Bronchial epithelial cell (primary cell): Measurements from ENCODE around the gene ZBTB16. TPM values are rescaled to one million over a fixed set of nuclear protein-coding genes. Genes with fewer than 3 reads are reported as not detected.

Source experiments
- DNase-seq: peaks from one replicate; pipeline ENCODE4 v3.0.0-alpha.2; 2010; ENCODE audit warnings: low read depth
- FAIRE-seq: peaks from 2 replicates; lab custom pipeline; 2011; peaks lifted over from hg19 to GRCh38; lab: Jason Lieb, UNC
- H3K27me3 ChIP-seq: 2 replicates; pipeline ENCODE4 v1.5.1; 2011; ENCODE audit warnings: low read length; ENCODE audit not compliant: control insufficient read depth, insufficient read depth
- H3K36me3 ChIP-seq: 2 replicates; pipeline ENCODE4 v1.5.1; 2011; ENCODE audit warnings: low read length; ENCODE audit not compliant: control insufficient read depth, insufficient read depth
- H3K4me3 ChIP-seq: 2 replicates; pipeline ENCODE4 v1.5.1; 2011; ENCODE audit warnings: mild to moderate bottlenecking, low read depth, low read length, control low read depth
- CTCF ChIP-seq: IDR thresholded peaks from 2 replicates; pipeline ENCODE4 v1.5.1; 2011; ENCODE audit warnings: mild to moderate bottlenecking, moderate library complexity, low read length, control low read depth, inconsistent platforms; ENCODE audit not compliant: insufficient read depth, severe bottlenecking
- total RNA-seq: library from RNA; depleted of rRNA; stranded (reverse); fragments of >200 nt; gene quantifications from 2 replicates; pipeline ENCODE4 v1.2.1, GENCODE V29; 2014

The ZBTB16 gene
- total RNA-seq, 1 donor from 2014 or later: 3.2 TPM

- DNase-seq: no peak
- TF ChIP-seq CTCF: no peak
- Histone ChIP-seq H3K4me3 (no peak overlapping the region), H3K36me3 (no peaks in the 10 kb centered on the region), H3K27me3 (no peaks in the 10 kb centered on the region)
- FAIRE-seq: peak; percentile 58
These were observed 219.0 kb downstream of the ZBTB16 start for GRCh38 chr11:114278342-114279065.

GRCh38 chr11:114279792-114280546 lies 220.5 kb downstream of the ZBTB16 start:
- TF ChIP-seq CTCF: no peak
- Histone ChIP-seq H3K27me3 (no peaks in the 10 kb centered on the region), H3K36me3 (no peaks in the 10 kb centered on the region), H3K4me3 (no peak overlapping the region)
- DNase-seq: peak; percentile 56
- FAIRE-seq: no peak

- DNase-seq: peak; percentile 43
- H3K27me3 ChIP-seq: no peaks in the 10 kb centered on the region
- H3K4me3 ChIP-seq: no peak overlapping the region
- H3K36me3 ChIP-seq: no peaks in the 10 kb centered on the region
- peak; percentile 56 for TF ChIP-seq CTCF
- FAIRE-seq: no peak
These were observed 221.2 kb downstream of the ZBTB16 start for GRCh38 chr11:114280696-114281095.

GRCh38 chr11:114281388-114281956 lies 222.0 kb downstream of the ZBTB16 start:
- FAIRE-seq: no peak
- Histone ChIP-seq H3K36me3 (no peaks in the 10 kb centered on the region), H3K27me3 (no peaks in the 10 kb centered on the region), H3K4me3 (no peak overlapping the region)
- DNase-seq: no peak
- no peak for TF ChIP-seq CTCF

GRCh38 chr11:114282488-114282887 lies 223.0 kb downstream of the ZBTB16 start:
- DNase-seq: no peak
- Histone ChIP-seq H3K36me3 (no peaks in the 10 kb centered on the region), H3K4me3 (no peak overlapping the region), H3K27me3 (no peaks in the 10 kb centered on the region)
- no peak for FAIRE-seq
- no peak for TF ChIP-seq CTCF
